H1 (cell line): ENCODE data around the gene SLC12A2. TPM values are rescaled to one million over a fixed set of nuclear protein-coding genes. Genes with fewer than 3 reads are reported as not detected.

Experiments used
- CTCF ChIA-PET: fragments of 300-600 bp; sonication (Branson Sonifier 250); formaldehyde crosslinking; loops from one replicate; lab custom pipeline; 2021; ENCODE audit not compliant: partially characterized antibody; lab: Charles Lee
- POLR2A ChIA-PET: fragments of 300-600 bp; sonication (Branson Sonifier 250); formaldehyde crosslinking; loops from one replicate; lab custom pipeline; 2021; ENCODE audit warnings: inconsistent platforms; ENCODE audit not compliant: partially characterized antibody; lab: Charles Lee
- DNase-seq, 2 experiments: peaks; one replicate each; pipeline versions ENCODE4 v3.0.0 to v3.0.0-alpha.2; 2010 to 2022; ENCODE audit warnings: low spot score in 2 of 2, low read depth in 1 of 2, mixed read lengths in 1 of 2
- FAIRE-seq: peaks from 2 replicates; lab custom pipeline; 2011; peaks lifted over from hg19 to GRCh38; lab: Jason Lieb, UNC
- H2AFZ ChIP-seq: 2 replicates; pipeline ENCODE4 v1.8.1; 2012; ENCODE audit warnings: low read length, inconsistent platforms
- H2AK5ac ChIP-seq: 2 replicates; pipeline ENCODE4 v1.6.1; 2013; ENCODE audit warnings: low read depth, low read length
- H2BK120ac ChIP-seq: replicated peaks from 2 replicates; pipeline ENCODE3; 2013; ENCODE audit warnings: low read depth, low read length, inconsistent platforms
- H2BK12ac ChIP-seq: 2 replicates; pipeline ENCODE4 v1.6.1; 2013; ENCODE audit warnings: low read depth, low read length
- H2BK15ac ChIP-seq: 2 replicates; pipeline ENCODE4 v1.6.1; 2013; ENCODE audit warnings: low read length
- H2BK20ac ChIP-seq: 2 replicates; pipeline ENCODE4 v1.6.1; 2013; ENCODE audit warnings: low read length
- H2BK5ac ChIP-seq: 2 replicates; pipeline ENCODE4 v1.6.1; 2013; ENCODE audit warnings: low read depth, low read length
- H3K14ac ChIP-seq: 2 replicates; pipeline ENCODE4 v1.6.1; 2013; ENCODE audit warnings: inconsistent platforms; ENCODE audit not compliant: insufficient read length
- H3K18ac ChIP-seq: 2 replicates; pipeline ENCODE4 v1.6.1; 2013; ENCODE audit warnings: low read length; ENCODE audit errors: extremely low read depth
- H3K23ac ChIP-seq: 2 replicates; pipeline ENCODE4 v1.6.1; 2013; ENCODE audit warnings: inconsistent platforms; ENCODE audit not compliant: insufficient read length
- H3K23me2 ChIP-seq: 2 replicates; pipeline ENCODE4 v1.6.1; 2013; ENCODE audit warnings: low read depth, low read length
- H3K27ac ChIP-seq: 2 replicates; pipeline ENCODE4 v1.6.1; 2011; ENCODE audit warnings: low read depth, low read length, inconsistent platforms
- H3K27me3 ChIP-seq, 4 experiments: replicated peaks in 1 of 4; 1 replicate in 1 of 4; 2 replicates in 3 of 4; pipeline versions ENCODE4 v1.6.1 to v1.8.1; 2011 to 2013; ENCODE audit warnings: low read length in 3 of 4, mild to moderate bottlenecking in 3 of 4, inconsistent platforms in 2 of 4, mixed read lengths in 2 of 4, moderate library complexity in 1 of 4; ENCODE audit not compliant: control insufficient read depth in 3 of 4, insufficient read depth in 3 of 4; ENCODE audit errors: extremely low read depth in 1 of 4
- H3K36me3 ChIP-seq, 4 experiments: 2 replicates each; pipeline versions ENCODE4 v1.6.1 to v1.8.1; 2011 to 2013; ENCODE audit warnings: mild to moderate bottlenecking in 4 of 4, low read length in 3 of 4, moderate library complexity in 2 of 4, control low read depth in 1 of 4, inconsistent platforms in 1 of 4; ENCODE audit not compliant: insufficient read depth in 4 of 4, control insufficient read depth in 2 of 4
- H3K4ac ChIP-seq: replicated peaks from 2 replicates; pipeline ENCODE3; 2013; ENCODE audit warnings: low read length, low read depth, mixed read lengths, inconsistent platforms; ENCODE audit not compliant: insufficient read length
- H3K4me1 ChIP-seq, 4 experiments: replicated peaks in 1 of 4; 1 replicate in 1 of 4; 2 replicates in 3 of 4; pipeline versions ENCODE4 v1.6.1 to v1.8.1; 2011 to 2013; ENCODE audit warnings: low read length in 3 of 4, inconsistent platforms in 2 of 4, mixed read lengths in 1 of 4; ENCODE audit not compliant: insufficient read depth in 4 of 4, control insufficient read depth in 3 of 4
- H3K4me2 ChIP-seq, 2 experiments: 2 replicates each; pipeline versions ENCODE4 v1.6.1 to v1.8.1; 2011 to 2013; ENCODE audit warnings: low read depth in 2 of 2, low read length in 2 of 2, control low read depth in 1 of 2, inconsistent platforms in 1 of 2, mild to moderate bottlenecking in 1 of 2; ENCODE audit not compliant: insufficient read depth in 1 of 2
- H3K4me3 ChIP-seq, 4 experiments: fragments of 200-600, 300-600 bp in 1 of 4; sonication (generic), shearing (Covaris generic), sonication (Bioruptor Twin) in 1 of 4; 2 replicates each; pipeline versions ENCODE4 v1.5.1 to v1.8.1; 2011 to 2016; ENCODE audit warnings: low read length in 4 of 4, low read depth in 3 of 4, control low read depth in 2 of 4, inconsistent platforms in 2 of 4, mild to moderate bottlenecking in 2 of 4, mixed read lengths in 1 of 4, moderate library complexity in 1 of 4; ENCODE audit not compliant: insufficient read depth in 2 of 4; ENCODE audit errors: extremely low read depth in 1 of 4
- H3K56ac ChIP-seq: replicated peaks from 2 replicates; pipeline ENCODE3; 2013; ENCODE audit warnings: low read depth, mild to moderate bottlenecking, mixed read lengths, low read length, inconsistent platforms; ENCODE audit not compliant: insufficient read length
- H3K79me1 ChIP-seq: 2 replicates; pipeline ENCODE4 v1.6.1; 2013; ENCODE audit warnings: low read depth, low read length, control low read depth
- H3K79me2 ChIP-seq, 2 experiments: 2 replicates each; pipeline versions ENCODE4 v1.6.1 to v1.8.1; 2012 to 2013; ENCODE audit warnings: low read length in 2 of 2, mild to moderate bottlenecking in 2 of 2, inconsistent platforms in 1 of 2; ENCODE audit not compliant: insufficient read depth in 2 of 2, control insufficient read depth in 1 of 2
- H3K9ac ChIP-seq, 4 experiments: replicated peaks in 1 of 4; 1 replicate in 1 of 4; 2 replicates in 3 of 4; pipeline versions ENCODE4 v1.6.1 to v1.8.1; 2011 to 2013; ENCODE audit warnings: low read depth in 3 of 4, low read length in 3 of 4, control low read depth in 2 of 4, mild to moderate bottlenecking in 2 of 4, moderate library complexity in 2 of 4, inconsistent platforms in 1 of 4; ENCODE audit errors: extremely low read depth in 1 of 4
- H3K9me3 ChIP-seq, 2 experiments: 2 replicates each; pipeline versions ENCODE4 v1.6.1 to v1.8.1; 2012 to 2013; ENCODE audit warnings: mild to moderate bottlenecking in 2 of 2, moderate library complexity in 2 of 2, control low read depth in 1 of 2, inconsistent platforms in 1 of 2, low read depth in 1 of 2, low read length in 1 of 2, mixed read lengths in 1 of 2; ENCODE audit not compliant: insufficient read depth in 2 of 2
- H4K20me1 ChIP-seq, 2 experiments: replicated peaks in 1 of 2; 2 replicates each; pipeline versions ENCODE3 to v1.8.1; 2011 to 2013; ENCODE audit warnings: inconsistent platforms in 2 of 2, low read length in 2 of 2, mild to moderate bottlenecking in 1 of 2; ENCODE audit not compliant: insufficient read depth in 2 of 2, control insufficient read depth in 1 of 2
- H4K5ac ChIP-seq: 2 replicates; pipeline ENCODE4 v1.6.1; 2013; ENCODE audit warnings: low read length, low read depth, mixed read lengths, inconsistent platforms; ENCODE audit not compliant: insufficient read length
- H4K8ac ChIP-seq: 2 replicates; pipeline ENCODE4 v1.8.0; 2013; ENCODE audit warnings: mild to moderate bottlenecking, moderate library complexity, low read length, inconsistent platforms; ENCODE audit not compliant: insufficient read depth; ENCODE audit errors: extremely low read depth
- H4K91ac ChIP-seq: replicated peaks from 2 replicates; pipeline ENCODE3; 2013; ENCODE audit warnings: low read length, mixed read lengths, inconsistent platforms; ENCODE audit not compliant: insufficient read length
- ATF3 ChIP-seq: IDR thresholded peaks from 2 replicates; pipeline ENCODE4 v1.6.1; 2011; ENCODE audit warnings: low read depth, mild to moderate bottlenecking, low read length; ENCODE audit not compliant: insufficient read depth
- BRCA1 ChIP-seq: IDR thresholded peaks from 2 replicates; pipeline ENCODE4 v1.6.1; 2012; ENCODE audit warnings: low read depth, low read length, improper control_type of control experiment
- FOSL1 ChIP-seq: IDR thresholded peaks from 2 replicates; pipeline ENCODE4 v1.6.1; 2011; ENCODE audit warnings: mild to moderate bottlenecking, low read depth, low read length, moderate library complexity; ENCODE audit not compliant: insufficient read depth
- RFX5 ChIP-seq: IDR thresholded peaks from 2 replicates; pipeline ENCODE4 v1.6.1; 2011; ENCODE audit warnings: low read depth, low read length, improper control_type of control experiment, borderline replicate concordance
- SIX5 ChIP-seq: IDR thresholded peaks from 2 replicates; pipeline ENCODE4 v1.6.1; 2011; ENCODE audit warnings: mild to moderate bottlenecking, low read depth, low read length
- WGBS, 2 experiments: shearing (Covaris generic) in 1 of 2; methylation state at CpG; one replicate each; pipeline versions ENCODE4 v1.1.6 to v1.1.7; 2013 to 2015; ENCODE audit warnings: low lambda C conversion rate in 2 of 2, mixed read lengths in 2 of 2, inconsistent platforms in 1 of 2, low coverage in 1 of 2, missing lambda C conversion rate in 1 of 2; ENCODE audit not compliant: insufficient replicate concordance in 2 of 2, insufficient coverage in 1 of 2, insufficient read length in 1 of 2; ENCODE audit errors: extremely low coverage in 1 of 2, missing lambda C conversion rate in 1 of 2; 5-methylcytosine and 5-hydroxymethylcytosine counted together
- polyA plus RNA-seq, 7 experiments: library from polyadenylated mRNA; depleted of rRNA in 3 of 7; stranded (reverse) in 5 of 7; unstranded in 2 of 7; fragments of >200 nt in 5 of 7; fragments of 200-250 nt in 2 of 7; gene quantifications; 1 replicate in 5 of 7; 2 replicates in 1 of 7; 4 replicates in 1 of 7; pipeline versions ENCODE4 v1.2.1 to v1.2.3, GENCODE V29; 2011 to 2013; ENCODE audit warnings: missing spikeins in 2 of 7, mixed read lengths in 2 of 7
- total RNA-seq: library from RNA; stranded (reverse); fragmentation: NEBNext Ultra II Directional; extraction: Animal tissue kit (Norgen Biotek cat#: 25700); gene quantifications from 2 replicates; pipeline ENCODE4 v1.2.1, GENCODE V29; 2021

Gene SLC12A2
- total and polyA plus RNA-seq, 2 of the 8 experiments (the other 6 are each of a cell fraction or from before 2014, with no cell fraction given), result 2.6 to 16.2 TPM

GRCh38 chr5:128132499-128132898 lies 48.9 kb downstream of the SLC12A2 start:
- Histone ChIP-seq H3K18ac (no peak overlapping the region), H3K23ac (no peak overlapping the region), H2BK20ac (no peak overlapping the region), H2AK5ac (no peak overlapping the region), H2BK120ac (no peak overlapping the region), H3K79me1 (no peaks in the 10 kb centered on the region), H4K20me1 (no peaks in the 10 kb centered on the region), H3K27ac (no peak overlapping the region), H3K14ac (no peak overlapping the region), H4K91ac (no peak overlapping the region), H3K9me3 (no peaks in the 10 kb centered on the region), H3K9ac (no peak overlapping the region), H3K4me3 (no peak overlapping the region), H2BK15ac (no peak overlapping the region), H3K4me2 (no peak overlapping the region), H2BK12ac (no peak overlapping the region), H3K23me2 (no peaks in the 10 kb centered on the region), H2AFZ (no peak overlapping the region), H4K8ac (no peak overlapping the region), H3K36me3 (no peaks in the 10 kb centered on the region), H3K56ac (no peak overlapping the region), H3K79me2 (no peaks in the 10 kb centered on the region), H4K5ac (no peak overlapping the region), H3K4me1 (no peaks in the 10 kb centered on the region), H3K27me3 (no peaks in the 10 kb centered on the region), H3K4ac (no peak overlapping the region), H2BK5ac (no peak overlapping the region)
- CTCF ChIA-PET, result no interaction called here
- TF ChIP-seq BRCA1 (no peak), FOSL1 (no peak), RFX5 (no peak), SIX5 (no peak), ATF3 (no peak)
- 96% methylated on average over 1 of the region's 1 CpG; no CpG with 5 or more reads in 1 of the 2 experiments for WGBS, 2 experiments
- POLR2A ChIA-PET, result no interaction called here
- FAIRE-seq (no peak), DNase-seq (no peak)
